OCI-M2 (cell line): ENCODE measurements around the gene HS3ST3B1.

Experiments
- DNase-seq: peaks from one replicate; lab custom pipeline; 2025; ENCODE audit not compliant: unreplicated experiment; lab: John Stamatoyannopoulos, UW

Gene HS3ST3B1

DNA sequence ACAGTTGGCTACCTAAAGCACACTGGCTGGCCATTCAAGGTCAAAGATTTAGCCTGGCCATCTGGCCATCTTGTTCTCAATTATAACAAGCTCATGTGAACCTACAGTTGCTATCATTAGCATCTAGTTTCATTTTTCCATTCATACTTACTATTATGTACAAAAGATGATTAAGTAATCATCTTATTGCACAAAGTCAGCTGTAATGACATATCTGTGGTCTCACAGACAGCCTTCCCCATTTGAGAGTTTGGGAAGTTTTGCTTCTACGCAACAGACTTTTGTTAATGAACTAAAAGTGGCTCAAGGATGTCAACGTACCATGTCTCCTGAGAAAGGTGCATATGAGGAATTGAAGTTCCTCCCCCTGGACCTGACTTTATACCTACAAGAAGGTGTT, 51.3 kb downstream of the HS3ST3B1 start:
- DNase-seq, result no peak

DNA sequence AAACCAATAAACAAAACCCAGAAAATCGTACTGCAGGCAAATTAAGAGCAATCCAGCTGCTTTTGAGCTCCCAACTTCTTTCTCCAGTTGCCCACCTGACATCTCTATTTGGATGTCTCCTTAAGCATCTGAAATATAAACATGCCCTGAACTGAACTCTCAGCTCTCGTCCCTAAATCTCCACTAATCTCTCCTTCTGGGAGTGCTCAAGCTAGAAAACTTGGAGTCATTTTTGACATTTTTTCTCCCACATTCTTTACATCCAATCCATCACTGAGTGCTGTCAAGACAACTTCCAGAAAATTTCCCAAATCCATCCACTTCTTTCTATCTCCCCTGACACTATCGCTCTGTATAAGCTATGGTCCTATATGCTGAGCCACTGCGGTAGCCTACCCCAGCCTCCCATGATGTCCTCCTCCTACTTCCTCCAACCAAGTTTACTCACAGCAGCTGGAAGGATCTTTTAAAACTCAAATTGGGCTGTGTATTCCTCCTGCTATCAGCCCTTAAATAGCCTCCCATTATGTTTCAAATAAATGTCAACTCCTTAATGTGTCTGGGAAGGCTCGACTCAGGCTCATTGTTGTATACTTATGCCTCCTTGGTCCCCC, 53.1 kb downstream of the HS3ST3B1 start:
- DNase-seq, result no peak

DNA sequence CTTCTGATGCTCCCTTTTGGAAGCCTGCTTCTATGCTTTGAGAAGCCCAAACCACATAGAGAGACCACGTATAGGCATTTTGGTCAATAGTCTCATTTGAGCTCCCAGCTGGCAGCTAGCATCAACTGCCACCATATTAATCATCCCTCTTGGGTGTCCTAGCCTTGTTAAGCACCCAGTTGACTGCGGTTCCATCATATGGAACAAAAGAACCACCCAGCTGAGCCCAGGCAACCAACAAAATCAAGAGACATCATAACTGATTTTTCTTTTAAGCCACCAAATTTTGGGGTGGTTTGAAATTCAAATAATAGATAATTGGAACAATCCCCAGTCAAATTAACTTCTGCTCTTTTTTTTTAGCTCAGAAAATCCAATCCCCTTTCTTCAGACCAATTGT, 53.9 kb downstream of the HS3ST3B1 start:
- DNase-seq, result no peak

DNA sequence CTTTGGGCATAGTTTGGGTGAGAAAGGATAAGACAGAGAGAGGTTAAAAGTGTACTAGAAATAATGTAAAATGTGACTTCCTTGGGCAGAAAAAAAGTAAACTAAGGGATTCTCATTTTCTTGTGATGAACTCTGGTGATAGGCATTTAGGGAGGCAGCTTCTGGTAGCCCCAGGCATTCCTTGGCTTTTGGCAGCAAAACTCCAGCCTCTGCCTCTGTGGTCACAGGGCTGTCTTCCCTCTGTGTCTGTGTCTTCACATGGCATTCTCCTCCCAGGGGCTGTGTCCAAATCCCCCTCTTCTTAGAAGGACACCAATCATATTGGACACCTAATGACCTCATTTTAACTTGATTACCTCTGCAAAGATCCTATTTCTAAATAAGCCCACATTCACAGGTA, 54.7 kb downstream of the HS3ST3B1 start:
- DNase-seq, result no peak

DNA sequence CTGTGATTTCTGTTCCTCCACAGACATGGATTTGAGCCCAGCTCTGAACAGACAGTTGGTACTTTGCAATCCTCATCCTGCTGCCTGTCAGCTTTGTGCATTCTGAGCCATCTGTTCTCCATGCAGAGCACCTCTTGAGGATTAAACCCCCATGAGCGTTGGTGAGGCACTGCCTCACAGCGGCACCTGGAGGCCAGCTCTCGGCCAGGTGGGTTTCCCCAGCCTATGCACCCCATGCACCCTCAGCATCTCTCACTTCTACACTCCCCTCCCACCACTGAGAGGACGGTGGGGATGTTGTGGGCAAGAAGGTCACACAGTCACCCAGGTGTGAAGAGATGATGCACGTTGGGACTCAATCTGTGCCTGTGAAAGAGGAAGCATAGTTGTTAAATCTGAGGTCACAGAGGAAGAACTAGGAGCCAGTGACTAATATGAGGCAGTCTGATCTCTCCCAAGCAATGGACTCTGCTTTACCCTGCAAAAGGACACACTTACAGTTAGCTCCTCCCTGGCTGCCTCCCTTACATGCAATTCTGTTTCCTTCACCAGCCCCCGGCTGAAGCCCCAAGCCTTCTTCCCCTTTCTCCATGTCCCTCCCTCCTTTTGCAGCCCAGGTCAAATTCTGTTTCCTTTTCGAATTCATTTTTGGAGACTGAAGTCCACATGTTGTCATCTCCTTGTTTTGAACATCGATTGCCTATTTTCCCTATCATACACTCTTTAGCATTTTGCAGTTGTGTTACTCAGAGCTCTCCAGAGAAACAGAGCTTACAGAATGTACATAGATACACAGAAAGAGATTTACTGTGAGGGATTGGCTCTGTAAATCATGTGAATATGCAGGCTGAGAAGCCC, 58.5 kb downstream of the HS3ST3B1 start:
- no peak for DNase-seq

- no peak for DNase-seq
Measured at GRCh38 chr17:14360856-14361255, 60.0 kb downstream of the HS3ST3B1 start.

- no peak for DNase-seq
Measured at GRCh38 chr17:14361470-14361869, 60.6 kb downstream of the HS3ST3B1 start.

GRCh38 chr17:14361945-14362508, 61.1 kb downstream of the HS3ST3B1 start:
- DNase-seq, result no peak

- DNase-seq, result no peak
Measured at GRCh38 chr17:14366199-14366598, 65.3 kb downstream of the HS3ST3B1 start.

DNA sequence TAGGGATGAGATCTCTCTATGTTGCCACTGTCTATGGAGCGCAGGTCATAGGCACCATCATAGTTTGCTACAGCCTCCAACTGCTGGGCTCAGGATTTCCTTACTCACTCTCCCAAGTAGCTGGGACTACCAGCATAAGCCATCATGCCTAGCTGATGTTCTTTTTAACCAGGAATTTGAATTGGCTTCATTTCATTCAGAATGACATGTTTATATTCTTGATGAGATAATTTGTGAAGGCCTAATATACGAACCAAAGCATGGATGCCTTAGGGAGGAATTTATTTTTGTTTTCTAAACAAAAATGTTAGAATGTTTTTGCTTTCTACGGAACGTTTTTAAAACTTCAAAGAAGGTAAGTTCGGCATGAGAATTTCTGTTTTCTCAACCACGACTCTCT, 71.6 kb downstream of the HS3ST3B1 start:
- no peak for DNase-seq

DNA sequence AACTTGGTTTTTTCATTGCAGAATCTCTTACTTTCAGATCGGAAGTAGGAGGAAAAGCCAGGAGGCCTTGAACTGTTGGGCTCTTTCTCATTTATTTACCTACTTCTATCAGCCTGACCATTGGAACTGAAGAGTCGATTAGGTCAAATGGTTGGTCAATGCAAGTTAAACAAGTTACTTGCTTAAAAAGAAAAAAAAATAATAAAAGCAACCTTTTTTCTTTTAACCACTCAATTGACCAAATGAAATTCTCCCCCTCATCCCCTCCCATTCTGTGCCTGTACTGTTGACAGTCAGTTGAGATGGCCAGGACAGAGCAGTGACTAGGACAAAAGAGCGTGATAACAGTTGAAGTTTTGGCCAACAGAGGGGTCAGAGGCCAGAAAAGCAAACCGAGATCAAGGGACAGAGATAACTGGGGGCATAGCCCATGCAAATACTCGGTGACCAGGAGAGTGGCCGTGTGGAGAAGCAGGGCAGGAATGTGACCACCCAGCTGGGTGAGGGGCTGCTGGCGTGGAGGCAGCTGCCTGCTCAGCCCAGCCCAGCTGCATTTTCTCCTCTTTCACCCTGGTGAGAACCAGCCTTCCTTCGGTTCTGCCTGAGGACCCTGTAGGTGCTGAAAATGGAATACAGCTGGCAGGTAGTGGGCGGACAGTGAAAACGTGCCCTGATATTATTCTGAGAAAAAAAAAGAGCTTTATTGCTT, 72.2 kb downstream of the HS3ST3B1 start:
- DNase-seq, result no peak

GRCh38 chr17:14373614-14374259, 72.9 kb downstream of the HS3ST3B1 start:
- no peak for DNase-seq

DNA sequence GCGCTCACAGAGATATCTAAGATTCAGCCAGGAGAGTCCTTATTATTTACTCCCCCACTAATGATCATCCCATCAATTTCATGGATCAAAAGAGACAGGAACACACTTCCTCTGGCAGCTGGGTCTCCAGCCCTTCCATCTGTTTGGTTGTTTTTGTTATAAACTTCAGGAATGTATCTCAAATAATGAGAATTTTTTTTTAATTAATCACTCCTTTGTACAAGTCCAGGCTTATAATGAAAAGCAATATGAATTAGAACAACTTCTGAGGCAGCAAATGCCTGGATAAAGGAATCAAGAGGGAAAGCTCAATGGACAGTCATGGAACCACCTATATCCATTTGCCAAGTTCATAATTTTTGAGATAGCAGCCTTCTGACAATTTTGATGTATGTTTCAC, 73.4 kb downstream of the HS3ST3B1 start:
- DNase-seq, result no peak

GRCh38 chr17:14376666-14377065, 75.8 kb downstream of the HS3ST3B1 start:
- no peak for DNase-seq

DNA sequence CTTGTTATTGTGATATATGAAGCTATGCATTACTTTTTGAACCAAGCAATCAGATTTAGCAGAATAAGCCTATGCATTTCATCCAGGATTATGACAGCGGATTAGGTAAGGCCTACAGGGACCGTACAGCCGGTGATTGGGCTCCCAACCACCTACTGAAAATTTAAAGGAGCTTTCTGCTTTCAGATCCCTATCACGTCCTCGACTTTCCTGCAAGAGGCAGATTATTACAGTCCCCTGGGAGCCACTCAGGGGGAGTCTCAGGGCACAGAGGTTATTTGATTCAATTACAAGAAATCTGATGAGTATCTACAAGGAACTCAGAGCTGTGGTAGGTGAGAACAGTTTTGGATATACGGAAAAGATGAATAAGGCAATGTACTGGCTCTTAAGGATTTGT, 80.7 kb downstream of the HS3ST3B1 start:
- DNase-seq, result no peak

- no peak for DNase-seq
Measured at GRCh38 chr17:14387036-14387435, 86.2 kb downstream of the HS3ST3B1 start.

- DNase-seq, result no peak
Measured at GRCh38 chr17:14389681-14390080, 88.8 kb downstream of the HS3ST3B1 start.

DNA sequence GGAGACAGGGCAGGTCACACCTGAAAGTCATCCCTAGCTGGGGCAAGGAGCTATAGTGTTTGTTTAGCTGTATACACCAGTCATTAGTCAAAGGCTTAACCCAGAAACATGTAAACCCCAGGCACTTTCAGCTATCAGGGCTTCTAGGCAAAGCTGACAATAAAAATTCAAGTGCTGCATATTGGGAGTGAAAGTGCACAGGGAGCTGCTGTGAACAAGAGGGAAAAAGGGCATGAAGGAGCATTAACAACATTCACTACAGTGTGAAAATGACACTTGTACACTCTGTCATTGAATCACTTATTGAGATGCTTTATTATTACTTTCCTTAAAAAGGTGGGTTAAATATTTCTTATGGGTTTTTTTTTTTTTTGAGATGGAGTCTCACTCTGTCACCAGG, 92.8 kb downstream of the HS3ST3B1 start:
- no peak for DNase-seq

GRCh38 chr17:14395255-14395654, 94.4 kb downstream of the HS3ST3B1 start:
- DNase-seq, result no peak

DNA sequence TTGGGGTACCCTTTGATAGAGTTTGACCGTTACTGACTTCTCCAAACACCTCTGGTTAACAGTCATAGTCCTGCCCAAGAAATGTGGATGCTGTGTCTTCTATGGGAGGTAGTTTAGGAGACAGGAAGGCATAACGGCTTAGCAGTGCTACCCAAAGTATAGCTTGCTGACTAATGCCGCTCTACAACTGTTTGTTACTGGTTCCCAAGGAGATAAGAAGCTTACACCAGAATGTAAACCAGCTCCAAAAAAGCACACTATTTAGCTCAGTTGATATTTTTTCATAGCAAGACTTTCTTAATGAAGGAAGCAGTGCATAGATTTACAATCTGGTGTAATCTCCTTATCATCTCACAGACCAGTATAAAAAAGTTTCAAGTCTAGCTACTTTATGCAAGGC, 95.7 kb downstream of the HS3ST3B1 start:
- DNase-seq, result no peak

GRCh38 chr17:14398766-14399165, 97.9 kb downstream of the HS3ST3B1 start:
- DNase-seq, result no peak
